ENCODE results near the gene LRFN3.

GRCh38 chr19:35978271-35978670, 42.1 kb downstream of the LRFN3 start:
- TF ChIP-seq, protein P1, sequence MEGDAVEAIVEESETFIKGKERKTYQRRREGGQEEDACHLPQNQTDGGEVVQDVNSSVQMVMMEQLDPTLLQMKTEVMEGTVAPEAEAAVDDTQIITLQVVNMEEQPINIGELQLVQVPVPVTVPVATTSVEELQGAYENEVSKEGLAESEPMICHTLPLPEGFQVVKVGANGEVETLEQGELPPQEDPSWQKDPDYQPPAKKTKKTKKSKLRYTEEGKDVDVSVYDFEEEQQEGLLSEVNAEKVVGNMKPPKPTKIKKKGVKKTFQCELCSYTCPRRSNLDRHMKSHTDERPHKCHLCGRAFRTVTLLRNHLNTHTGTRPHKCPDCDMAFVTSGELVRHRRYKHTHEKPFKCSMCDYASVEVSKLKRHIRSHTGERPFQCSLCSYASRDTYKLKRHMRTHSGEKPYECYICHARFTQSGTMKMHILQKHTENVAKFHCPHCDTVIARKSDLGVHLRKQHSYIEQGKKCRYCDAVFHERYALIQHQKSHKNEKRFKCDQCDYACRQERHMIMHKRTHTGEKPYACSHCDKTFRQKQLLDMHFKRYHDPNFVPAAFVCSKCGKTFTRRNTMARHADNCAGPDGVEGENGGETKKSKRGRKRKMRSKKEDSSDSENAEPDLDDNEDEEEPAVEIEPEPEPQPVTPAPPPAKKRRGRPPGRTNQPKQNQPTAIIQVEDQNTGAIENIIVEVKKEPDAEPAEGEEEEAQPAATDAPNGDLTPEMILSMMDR (conservative IDR thresholded peaks at IDR 0.05; ENCODE audit: low read length): no peak
- no peak for TF ChIP-seq EZH2phosphoT487 (IDR thresholded peaks at IDR 0.05; ENCODE audit: borderline replicate concordance)
